PC-9 (cell line): ENCODE results near the gene BRD3OS.

Experiments used
- CTCF ChIP-seq: fragments of 200-600 bp; sonication (generic); conservative IDR thresholded peaks from 2 replicates; pipeline ENCODE4 v1.6.1; 2017; ENCODE audit warnings: mixed run types, antibody characterized with exemption, mild to moderate bottlenecking, moderate library complexity
- EZH2 ChIP-seq: fragments of 200-600 bp; sonication (generic); IDR thresholded peaks from 2 replicates; pipeline ENCODE4 v1.8.0; 2017; ENCODE audit warnings: antibody characterized with exemption, low read depth

- TF ChIP-seq CTCF (no peak), EZH2 (no peak)
These were observed 6.5 kb downstream of the BRD3OS start for GRCh38 chr9:134031783-134032182.
